ENCODE data around the gene KIF1C.

KIF1C gene

GRCh38 chr17:4968486-4969046 lies 29.2 kb upstream of the KIF1C start:
- DNase-seq (ENCODE audit: low read depth in 2 of 2, low spot score in 1 of 2) = no peak

- no peak for DNase-seq (ENCODE audit: low read depth in 2 of 2, low spot score in 1 of 2)
Observed at GRCh38 chr17:4969047-4969550, 28.7 kb upstream of the KIF1C start.

- no peak for DNase-seq (ENCODE audit: low read depth in 2 of 2, low spot score in 1 of 2)
Observed at GRCh38 chr17:4969551-4970173, 28.1 kb upstream of the KIF1C start.

- DNase-seq (ENCODE audit: low read depth in 2 of 2, low spot score in 1 of 2) = no peak
Observed at GRCh38 chr17:4970273-4970672, 27.5 kb upstream of the KIF1C start.

GRCh38 chr17:4971826-4972225 lies 25.9 kb upstream of the KIF1C start:
- DNase-seq (ENCODE audit: low read depth in 2 of 2, low spot score in 1 of 2) = no peak

- DNase-seq (ENCODE audit: low read depth in 2 of 2, low spot score in 1 of 2) = no peak
Observed at GRCh38 chr17:4972322-4972721, 25.4 kb upstream of the KIF1C start.

- DNase-seq (ENCODE audit: low read depth in 2 of 2, low spot score in 1 of 2) = no peak
Observed at GRCh38 chr17:4972752-4973151, 25.0 kb upstream of the KIF1C start.

GRCh38 chr17:4973256-4974114 lies 24.3 kb upstream of the KIF1C start:
- DNase-seq (ENCODE audit: low read depth in 2 of 2, low spot score in 1 of 2) = no peak

- DNase-seq (ENCODE audit: low read depth in 2 of 2, low spot score in 1 of 2) = no peak
Observed at GRCh38 chr17:4974115-4974670, 23.6 kb upstream of the KIF1C start.

- no peak for DNase-seq (ENCODE audit: low read depth in 2 of 2, low spot score in 1 of 2)
Observed at GRCh38 chr17:4978726-4979125, 19.0 kb upstream of the KIF1C start.

- DNase-seq (ENCODE audit: low read depth in 2 of 2, low spot score in 1 of 2) = no peak
Observed at GRCh38 chr17:4980644-4981216, 17.0 kb upstream of the KIF1C start.

- DNase-seq (ENCODE audit: low read depth in 2 of 2, low spot score in 1 of 2) = no peak
Observed at GRCh38 chr17:4982305-4982704, 15.4 kb upstream of the KIF1C start.

- DNase-seq (ENCODE audit: low read depth in 2 of 2, low spot score in 1 of 2) = no peak
Observed at GRCh38 chr17:4986403-4986802, 11.3 kb upstream of the KIF1C start.

GRCh38 chr17:4986951-4987766 lies 10.6 kb upstream of the KIF1C start, which contains the start of gene CAMTA2:
TSS of gene CAMTA2 (minus strand) at chr17:4987675. CDS start at chr17:4986222, 1,453 bp downstream.
- DNase-seq (ENCODE audit: low read depth in 2 of 2, low spot score in 1 of 2) = peak; percentile 75 to 77

- DNase-seq (ENCODE audit: low read depth in 2 of 2, low spot score in 1 of 2) = no peak
Observed at GRCh38 chr17:4987767-4988567, 9.8 kb upstream of the KIF1C start.

- DNase-seq (ENCODE audit: low read depth in 2 of 2, low spot score in 1 of 2) = no peak
Observed at GRCh38 chr17:4994081-4994595, 3.6 kb upstream of the KIF1C start.

- DNase-seq (ENCODE audit: low read depth in 2 of 2, low spot score in 1 of 2) = no peak
Observed at GRCh38 chr17:4998027-4998731, 429 bp downstream of the KIF1C start.

GRCh38 chr17:4998732-4999429 lies 1.1 kb downstream of the KIF1C start:
- no peak for DNase-seq (ENCODE audit: low read depth in 2 of 2, low spot score in 1 of 2)

All from stimulated activated CD8-positive, alpha-beta memory T cell treated with anti-CD3 and anti-CD28 coated beads, Interleukin-4, amount 100 ng/mL, for 1 hour (primary cell).